HG03039 (cell line): ENCODE results near the gene GLTPD2.

Source experiments
- ATAC-seq: cut with Tn5 transposase; IDR thresholded peaks from one replicate; pipeline ENCODE4 v1.9.1; 2021; ENCODE audit warnings: mild to moderate bottlenecking, moderate library complexity; ENCODE audit not compliant: unreplicated experiment

The GLTPD2 gene

GRCh38 chr17:4838309-4838785, 49.6 kb downstream of the GLTPD2 start:
- no peak for ATAC-seq

GRCh38 chr17:4839221-4839620, 50.5 kb downstream of the GLTPD2 start:
- ATAC-seq, result no peak
